ENCODE data around the gene ZC3H7B.

The ZC3H7B gene

DNA sequence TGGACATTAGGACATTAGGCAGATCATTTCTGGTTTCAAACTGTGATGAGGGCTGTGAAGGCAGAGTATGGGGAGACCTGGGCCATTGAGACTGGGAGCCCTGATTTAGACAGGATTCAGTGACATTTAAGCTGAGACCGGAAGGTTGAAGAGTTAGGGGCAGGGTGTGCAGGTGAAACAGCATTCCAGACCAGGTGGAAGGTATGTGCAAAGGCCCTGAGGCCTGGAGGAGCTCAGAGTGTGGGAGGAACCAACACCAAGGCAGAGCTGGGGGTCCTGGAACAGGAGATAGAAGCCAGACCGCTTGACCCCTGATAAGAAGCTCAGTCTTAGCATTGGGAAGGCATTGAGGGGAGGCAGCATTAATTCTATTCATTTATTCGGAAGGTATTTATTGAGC is 32.5 kb downstream of the ZC3H7B start:
- no peak for DNase-seq

DNA sequence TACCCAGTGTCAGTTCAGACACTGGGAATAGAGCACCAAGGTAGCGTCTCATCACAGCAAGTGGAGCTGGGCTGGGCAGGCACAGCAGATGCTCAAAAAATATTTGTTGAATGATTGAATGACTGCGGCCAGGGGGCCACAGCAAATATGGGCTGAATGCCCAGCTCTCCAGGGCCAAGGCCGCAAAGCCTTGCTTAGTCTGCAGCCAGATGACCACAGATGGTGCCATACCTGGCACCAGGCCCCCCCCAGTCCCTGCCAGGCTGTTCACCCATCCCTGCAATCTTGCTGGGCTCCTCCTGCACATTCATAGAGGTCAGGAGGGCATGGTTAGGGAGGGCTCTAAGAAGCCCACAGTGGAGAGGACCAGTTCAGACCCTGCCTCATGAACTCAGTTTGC is 32.9 kb downstream of the ZC3H7B start:
- no peak for DNase-seq

DNA sequence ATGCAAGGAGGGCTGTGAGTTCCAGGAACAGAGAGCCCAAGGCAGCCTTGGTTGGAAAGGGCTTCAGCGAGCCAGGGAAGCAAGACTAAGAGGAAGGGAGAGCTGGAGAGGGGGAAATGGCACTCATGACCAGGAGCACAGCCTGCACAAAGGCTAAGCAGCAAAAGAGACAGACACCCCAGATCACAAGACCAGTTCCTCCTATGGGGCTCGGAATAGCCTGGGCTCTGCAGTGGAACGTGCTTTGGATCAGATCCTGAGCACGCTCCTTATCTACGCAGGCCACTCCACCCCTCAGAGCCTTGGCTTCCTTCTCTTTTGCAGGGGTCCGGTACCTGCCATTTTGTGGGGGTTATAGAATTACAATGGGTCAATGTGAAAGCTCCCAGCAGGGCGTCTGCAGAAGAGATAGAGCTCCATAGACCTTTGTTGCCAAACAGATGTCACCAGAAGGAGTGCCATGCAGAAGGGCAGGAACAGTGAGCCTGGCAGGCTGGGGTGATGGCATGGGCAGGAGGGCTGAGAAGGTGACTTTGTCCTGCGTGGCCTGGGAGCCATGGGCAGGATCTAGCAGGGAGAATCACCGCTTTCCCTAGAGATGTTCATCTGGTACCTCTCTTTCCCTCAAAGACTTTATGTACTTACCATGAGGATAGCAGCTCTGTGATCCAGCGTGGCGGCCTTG is 33.8 kb downstream of the ZC3H7B start:
- no peak for DNase-seq

DNA sequence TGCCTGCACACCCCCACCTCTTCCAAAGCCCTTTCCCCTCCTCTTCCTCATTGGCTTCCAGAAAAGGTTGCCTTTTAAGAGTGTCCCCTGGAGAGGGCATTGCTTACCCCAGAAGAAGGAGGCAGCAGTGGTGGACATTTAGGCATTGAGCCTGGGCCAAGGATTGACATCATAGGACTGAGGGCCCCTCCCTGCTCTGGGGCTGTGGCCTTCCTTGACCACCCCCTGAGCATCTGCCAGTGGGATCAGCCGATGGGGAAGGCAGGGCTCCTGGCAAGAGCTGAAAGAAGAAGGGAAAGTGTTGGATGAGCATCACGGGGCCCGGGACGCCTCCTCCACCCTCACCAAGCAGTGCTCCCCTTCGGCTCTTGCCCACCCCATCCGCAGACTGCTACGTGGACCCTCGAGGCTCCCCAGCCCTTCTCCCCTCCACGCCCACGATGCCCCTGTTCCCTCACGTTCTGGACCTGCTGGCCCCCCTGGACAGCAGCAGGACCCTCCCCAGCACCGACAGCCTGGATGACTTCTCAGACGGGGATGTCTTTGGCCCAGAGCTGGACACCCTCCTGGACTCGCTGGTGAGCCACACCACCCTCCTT is 37.4 kb downstream of the ZC3H7B start:
- DNase-seq, result no peak

DNA sequence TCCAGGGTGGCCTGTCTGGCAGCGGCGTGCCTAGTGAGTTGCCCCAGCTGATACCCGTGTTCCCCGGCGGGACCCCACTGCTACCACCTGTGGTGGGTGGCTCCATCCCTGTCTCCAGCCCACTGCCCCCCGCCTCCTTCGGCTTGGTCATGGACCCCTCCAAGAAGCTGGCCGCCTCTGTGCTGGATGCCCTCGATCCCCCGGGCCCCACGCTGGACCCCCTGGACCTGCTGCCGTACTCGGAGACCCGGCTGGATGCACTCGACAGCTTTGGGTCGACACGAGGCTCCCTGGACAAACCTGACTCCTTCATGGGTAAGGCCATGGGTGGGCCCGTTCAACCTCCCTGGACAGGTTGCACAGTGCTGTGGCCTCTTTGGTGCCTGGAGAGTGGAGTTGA is 38.5 kb downstream of the ZC3H7B start:
- DNase-seq, result no peak

DNA sequence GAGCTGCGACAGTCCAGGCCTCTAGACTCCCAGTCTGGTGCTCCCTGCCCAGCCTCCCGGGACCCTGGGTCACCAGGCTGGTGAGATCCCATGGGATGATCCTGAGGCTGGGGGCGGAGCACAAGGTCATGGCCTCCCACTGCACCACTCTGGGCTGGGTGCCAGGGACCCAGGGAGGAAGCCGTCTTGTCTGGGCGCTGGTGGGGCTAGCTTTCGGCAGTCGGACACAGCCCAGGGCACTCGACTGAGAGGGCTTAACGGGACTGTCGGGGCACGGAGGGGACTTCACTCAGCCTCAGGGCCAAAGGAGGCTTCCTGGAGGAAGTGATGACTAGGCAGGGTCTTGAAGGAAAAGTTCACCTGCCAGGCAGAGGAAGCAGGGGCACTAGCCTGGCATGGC is 39.0 kb downstream of the ZC3H7B start:
- DNase-seq, result no peak

DNA sequence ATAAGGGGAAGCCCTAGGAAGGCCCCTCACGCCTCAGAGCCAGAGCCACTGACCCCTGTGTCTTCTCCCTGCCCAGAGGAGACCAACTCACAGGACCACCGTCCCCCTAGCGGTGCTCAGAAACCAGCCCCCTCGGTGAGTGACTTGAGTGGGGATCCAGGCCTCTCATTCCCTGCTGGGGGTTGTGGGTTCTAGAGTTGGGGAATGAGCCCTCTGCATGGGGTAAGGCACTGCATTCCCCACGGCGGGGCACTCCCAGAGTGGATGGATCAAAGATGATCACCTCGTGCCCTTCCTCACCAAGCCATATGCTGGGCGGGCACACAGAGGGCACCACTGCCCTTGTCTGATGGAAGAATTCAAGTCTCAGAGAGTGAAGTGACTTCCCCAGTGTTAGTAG is 39.7 kb downstream of the ZC3H7B start:
- DNase-seq, result no peak

DNA sequence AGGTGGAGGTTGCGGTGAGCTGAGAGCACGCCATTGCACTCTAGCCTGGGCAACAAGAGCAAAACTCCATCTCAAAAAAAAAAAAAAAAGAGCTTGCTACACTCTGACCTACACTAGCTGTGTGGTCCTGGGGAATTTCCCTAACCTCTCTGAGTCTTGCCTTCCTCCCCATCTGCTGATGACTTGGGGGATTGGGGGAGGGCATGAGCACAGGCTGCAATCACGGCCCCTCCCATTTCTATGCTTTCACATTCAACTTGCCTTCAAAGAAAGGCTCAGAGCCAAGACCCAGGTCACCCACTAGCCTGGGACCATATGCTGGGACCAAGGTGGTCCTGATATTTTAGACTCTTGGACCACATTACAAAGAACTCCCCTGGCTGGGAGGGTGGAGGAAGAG is 40.7 kb downstream of the ZC3H7B start:
- no peak for DNase-seq

DNA sequence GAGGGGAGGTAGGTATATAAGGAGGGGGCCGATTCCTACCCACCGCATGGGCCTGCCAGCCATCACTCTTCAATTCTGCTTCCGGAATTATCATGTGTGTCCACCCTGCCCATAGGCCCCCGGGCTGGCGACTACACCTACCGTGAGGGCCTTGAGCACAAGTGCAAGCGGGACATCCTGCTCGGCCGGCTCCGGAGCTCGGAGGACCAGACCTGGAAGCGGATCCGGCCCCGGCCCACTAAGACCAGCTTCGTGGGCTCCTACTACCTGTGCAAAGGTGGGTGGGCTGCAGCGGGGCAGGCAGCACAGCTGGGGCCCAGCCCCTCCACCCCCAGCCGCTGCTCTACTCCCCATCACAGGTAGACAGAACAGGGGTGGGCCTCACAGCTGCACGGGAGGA is 42.0 kb downstream of the ZC3H7B start:
- DNase-seq, result no peak

DNA sequence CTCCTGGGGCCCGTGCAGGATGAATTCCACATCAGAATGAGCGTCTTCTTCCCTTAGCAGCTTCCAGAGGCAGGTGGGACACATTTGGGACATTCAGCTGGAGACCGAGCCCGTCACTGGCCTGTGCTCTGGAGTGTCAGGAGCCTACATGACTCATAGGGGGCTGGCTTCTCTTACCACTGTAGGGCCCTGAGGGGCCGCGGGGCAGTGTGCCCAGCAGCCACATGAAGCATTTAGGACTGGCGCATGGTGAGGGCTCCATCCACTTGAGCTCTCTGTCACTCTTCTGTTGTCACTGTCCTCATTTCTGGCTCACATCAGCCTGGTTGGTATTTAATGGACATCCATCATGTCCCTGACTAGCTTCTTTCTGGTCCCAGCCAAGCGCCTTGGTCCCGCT is 42.4 kb downstream of the ZC3H7B start:
- DNase-seq, result no peak

DNA sequence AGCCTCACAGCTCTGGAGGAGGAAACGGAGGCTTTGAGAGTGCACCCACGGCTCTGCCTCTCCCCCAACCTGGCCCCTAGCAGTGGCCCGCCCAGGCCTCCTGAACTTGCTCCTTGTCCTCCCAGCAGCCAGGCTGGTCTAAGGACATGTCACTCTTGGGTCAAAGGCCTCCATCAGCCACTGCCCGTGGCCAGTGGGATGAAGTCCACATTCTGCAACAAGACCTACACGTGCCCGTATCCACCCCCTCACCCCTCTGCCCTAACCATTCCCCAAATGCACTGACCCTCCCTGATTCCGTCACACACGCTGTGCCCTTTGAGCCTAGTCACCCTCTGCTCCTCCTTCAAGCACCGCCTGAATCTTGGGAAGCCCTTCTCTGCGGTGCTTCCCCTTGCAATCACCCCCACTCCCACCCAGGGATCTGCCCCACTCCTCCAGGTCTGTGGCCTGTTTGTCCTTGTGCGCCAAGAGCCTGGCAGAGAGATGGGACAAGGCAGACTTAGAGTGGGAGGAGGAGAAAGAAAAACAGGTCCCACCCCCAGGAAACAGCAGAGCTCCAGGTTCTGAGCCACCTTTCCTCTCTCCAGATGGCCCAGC is 43.0 kb downstream of the ZC3H7B start:
- DNase-seq, result no peak

DNA sequence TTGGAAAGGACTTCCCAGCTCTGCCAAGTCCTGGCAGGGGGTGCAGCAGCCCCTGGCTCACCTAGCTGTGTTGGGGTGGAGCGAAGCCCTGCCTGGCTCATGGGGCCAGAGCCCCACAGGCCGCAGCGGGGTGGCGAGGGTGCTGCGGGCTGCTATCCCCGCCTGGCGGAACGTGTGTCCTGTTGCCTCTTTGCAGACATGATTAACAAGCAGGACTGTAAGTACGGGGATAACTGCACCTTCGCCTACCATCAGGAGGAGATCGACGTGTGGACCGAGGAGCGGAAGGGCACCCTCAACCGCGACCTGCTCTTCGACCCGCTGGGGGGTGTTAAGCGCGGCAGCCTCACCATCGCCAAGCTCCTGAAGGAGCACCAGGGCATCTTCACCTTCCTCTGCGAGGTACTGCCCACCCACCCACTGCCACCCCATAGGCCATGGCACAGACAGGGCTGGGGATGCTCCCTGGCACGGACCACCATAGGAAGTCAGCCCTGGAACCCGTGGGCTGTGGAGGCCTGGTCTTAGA is 44.5 kb downstream of the ZC3H7B start:
- no peak for DNase-seq

DNA sequence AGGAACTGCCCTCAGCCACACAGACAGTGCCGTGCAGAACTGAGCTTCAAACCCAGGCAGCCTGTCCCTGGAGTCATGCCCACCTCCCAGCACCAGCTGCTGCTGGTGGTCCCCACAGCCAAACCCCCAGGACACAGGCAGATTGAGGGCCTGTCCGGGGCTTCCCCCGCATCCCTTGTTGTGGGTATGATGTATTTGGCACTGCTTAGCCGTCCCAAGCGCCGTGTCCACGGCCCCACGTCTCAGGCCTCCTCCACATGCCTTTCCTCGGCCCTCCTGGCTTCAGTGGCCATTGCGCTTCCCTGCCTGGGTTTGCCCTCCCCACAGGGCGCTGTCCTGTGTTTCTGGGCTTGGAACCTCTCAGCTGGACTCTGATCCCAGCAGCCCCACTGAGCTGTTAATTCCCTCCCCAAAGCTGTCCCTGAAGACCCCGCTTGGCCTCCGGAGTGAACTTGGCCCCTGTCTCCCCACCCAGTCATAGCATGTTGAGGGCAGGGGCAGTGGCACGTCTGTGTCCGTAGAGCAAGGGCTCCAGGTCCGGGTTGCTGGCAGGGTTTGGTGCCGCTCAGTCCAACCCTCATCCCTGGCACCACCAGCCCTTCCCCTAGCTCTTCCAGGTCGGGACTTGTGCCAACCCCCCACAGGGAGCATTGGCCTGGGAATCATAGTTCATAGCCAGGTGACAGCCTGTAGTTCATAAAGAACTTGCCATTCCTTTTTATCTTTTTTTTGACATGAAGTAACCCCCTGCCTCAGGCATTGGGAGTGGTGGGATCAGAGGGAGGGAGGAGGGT is 45.9 kb downstream of the ZC3H7B start:
- DNase-seq, result no peak

DNA sequence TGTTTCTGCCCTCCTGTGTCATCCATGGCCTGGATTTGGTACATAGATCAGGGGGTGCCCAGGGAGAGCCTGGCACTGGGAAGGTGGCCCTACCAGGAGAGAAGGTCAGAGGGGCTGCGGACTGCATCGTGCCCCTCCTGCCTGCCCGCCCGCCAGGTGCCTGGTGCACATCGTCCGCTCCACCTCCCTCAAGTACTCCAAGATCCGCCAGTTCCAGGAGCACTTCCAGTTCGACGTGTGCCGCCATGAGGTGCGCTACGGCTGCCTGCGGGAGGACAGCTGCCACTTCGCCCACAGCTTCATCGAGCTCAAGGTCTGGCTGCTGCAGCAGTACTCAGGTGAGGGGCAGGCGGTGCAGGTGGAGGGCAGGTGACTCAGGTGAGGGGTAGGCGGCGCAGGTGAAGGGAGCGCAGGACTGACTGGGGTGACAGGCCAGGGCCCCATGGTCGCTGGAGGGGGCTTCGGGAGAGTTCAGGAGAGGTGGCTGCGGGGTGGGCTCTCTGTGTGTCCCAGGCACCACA is 47.7 kb downstream of the ZC3H7B start:
- no peak for DNase-seq

DNA sequence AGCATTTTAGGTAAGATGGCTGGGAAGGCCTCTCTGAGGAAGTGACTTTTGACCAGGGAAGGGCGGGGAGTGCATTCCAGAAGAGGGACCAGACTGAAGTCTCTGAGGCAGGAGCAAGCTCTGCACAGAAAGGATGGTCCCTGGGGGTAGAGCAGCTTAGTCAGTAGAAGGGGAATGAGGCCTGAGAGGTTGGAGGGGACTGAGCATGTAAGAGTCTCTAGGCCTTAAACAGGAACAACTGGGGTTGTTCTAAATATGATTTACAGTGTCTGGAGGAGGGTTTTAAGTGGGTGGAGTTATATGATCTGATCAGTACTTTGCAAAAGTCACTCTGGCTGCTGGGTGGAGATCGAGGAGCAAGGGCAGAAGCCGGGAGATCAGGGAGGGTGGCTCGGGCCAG is 48.8 kb downstream of the ZC3H7B start:
- no peak for DNase-seq

DNA sequence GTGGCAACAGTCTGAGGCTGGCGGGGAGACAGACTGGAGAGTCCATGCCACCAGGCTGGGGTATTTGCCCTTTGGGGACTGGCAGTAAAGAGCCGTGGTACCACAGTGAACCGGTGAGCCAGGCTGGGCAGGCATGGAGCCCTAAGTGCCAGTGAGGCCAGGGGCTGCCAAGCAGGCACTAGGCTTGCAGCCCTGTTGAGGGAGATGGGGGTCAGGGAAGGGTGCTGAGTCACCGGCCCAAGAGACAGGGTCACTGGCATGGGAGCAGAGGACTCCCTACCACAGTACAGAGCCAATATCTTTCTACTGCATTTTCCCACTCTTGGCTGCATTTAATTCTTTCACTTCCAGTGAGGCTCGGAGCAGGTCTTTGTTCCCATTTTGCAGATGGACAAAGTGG is 49.7 kb downstream of the ZC3H7B start:
- no peak for DNase-seq

DNA sequence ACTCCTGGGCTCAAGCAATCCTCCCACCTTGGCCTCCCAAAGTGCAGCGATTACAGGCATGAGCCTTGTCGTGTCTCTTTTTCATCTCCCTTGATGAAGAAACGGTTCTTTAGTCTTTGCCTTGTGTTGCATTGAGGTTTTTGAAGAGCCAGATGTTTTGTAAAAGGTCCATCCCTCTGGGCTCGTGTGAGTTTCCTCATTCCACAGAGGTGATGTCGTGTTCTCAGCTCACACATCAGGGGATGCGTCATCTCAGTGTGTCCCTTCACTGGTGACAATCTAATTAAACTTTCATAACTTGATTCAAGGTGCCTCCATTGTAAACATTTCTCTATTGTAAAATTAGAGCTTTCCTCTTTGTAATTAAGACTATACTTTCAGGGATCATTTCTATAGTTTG is 50.7 kb downstream of the ZC3H7B start:
- no peak for DNase-seq

DNA sequence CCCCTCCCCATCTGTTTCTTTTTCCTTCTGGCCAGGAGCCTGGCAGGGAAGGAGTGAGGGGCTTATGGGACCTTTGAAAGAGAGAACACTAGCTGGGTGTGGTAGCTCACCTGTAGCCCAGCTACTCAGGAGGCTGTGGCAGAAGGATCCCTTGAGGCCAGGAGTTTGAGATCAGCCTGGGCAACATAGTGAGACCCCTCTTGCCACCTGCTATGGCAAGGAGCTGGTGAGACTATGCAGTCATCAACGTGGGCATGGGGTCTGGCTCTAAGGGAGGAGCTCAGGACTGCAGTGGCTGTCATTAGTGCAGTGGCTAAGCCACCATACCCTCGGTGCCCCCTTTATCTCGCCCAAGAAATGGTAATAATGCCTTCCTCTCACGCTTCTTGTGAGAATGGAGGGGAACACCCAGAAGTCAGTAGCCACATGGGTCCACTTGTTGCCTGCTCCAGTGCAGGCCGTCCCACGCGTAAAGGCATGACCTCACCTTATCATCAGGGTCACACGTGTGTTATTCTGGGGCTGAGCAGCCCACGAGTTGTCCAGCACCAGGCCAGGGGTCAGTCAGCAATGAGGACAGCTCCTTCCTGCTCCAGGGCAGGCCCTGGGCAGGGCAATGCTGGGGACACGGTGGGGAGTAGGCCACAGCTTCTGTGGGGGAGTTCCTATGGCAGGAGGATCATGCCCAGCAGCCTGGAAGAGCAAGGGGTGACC is 52.7 kb downstream of the ZC3H7B start:
- DNase-seq, result no peak

DNA sequence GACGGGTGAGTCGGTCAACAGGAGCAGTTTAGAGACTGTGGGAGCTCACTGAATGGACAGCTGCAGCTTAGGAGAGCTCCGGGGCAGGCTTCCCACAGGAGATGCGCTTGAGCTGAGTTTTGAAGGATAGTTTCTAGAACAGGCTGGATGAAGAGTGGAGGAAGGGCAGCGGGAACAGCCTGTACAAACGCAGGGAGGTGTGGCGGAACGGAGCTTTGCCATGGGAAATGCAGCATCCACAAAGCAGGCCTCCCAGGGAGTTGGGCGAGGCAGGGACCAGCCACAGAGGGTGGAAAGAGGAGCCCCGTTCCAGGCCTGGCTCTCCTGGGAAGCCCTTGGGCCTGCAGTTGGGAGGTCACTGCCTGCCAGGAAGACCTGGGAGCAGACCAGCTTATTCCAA is 53.7 kb downstream of the ZC3H7B start:
- DNase-seq, result no peak

DNA sequence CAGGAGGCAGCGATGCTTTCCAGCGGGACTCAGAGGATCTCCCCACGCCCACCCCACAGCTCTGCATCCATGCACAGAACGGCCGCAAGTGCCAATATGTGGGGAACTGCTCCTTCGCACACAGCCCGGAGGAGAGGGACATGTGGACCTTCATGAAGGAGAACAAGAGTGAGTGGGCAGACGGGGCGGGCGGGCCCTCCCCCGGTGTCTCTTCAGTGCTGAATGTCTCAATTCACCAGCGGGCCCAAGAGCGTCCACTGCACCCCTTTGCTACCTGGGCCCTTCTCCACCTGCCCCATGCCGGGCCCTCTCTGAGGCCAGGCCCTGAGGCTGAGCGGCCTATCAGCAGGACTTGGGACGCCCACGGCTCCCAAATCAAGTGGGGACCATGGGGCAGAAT is 54.6 kb downstream of the ZC3H7B start:
- no peak for DNase-seq

DNA sequence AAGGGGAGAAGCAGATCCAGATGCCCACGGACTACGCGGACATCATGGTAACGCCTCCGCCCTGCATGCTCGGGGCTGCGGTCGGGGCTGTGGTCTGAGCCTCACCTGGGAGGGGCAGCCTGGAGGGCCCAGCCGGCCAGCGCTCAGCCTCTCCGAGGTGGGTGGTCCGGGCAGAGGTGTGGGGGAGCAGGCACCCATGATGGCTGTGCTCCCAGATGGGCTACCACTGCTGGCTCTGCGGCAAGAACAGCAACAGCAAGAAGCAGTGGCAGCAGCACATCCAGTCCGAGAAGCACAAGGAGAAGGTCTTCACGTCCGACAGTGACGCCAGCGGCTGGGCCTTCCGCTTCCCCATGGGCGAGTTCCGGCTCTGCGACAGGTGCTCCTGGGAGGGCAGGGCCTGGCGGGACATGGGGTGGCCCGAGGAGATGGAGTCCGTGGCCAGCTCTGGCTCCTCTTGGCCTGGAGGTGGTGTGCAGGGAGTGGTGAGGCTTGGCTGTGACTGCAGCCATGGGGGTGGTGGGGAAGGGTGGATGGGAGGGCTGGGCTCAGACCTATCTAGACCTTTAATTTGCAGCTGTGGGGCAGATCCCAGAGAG is 55.2 kb downstream of the ZC3H7B start:
- no peak for DNase-seq

DNA sequence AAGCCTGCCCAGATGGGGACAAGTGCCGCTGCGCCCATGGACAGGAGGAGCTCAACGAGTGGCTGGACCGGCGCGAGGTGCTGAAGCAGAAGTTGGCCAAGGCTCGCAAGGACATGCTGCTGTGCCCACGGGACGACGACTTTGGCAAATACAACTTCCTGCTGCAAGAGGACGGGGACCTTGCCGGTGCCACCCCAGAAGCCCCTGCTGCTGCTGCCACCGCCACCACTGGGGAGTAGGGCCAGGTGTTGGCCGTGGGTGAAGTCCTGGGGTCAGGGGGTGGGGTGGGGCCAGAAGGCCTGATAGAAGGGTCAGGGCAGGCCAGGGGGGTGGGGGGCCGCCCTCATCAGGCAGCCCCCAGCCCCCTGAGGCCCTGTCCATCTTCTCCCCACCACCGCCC is 55.9 kb downstream of the ZC3H7B start:
- no peak for DNase-seq

Data from CD4-positive, alpha-beta T cell treated with Interleukin-15 for 1 hour (primary cell).